Memory B cell (primary cell): ENCODE measurements around the gene SMG1.
A peak's percentile ranks its signal among the peaks of the same experiment; 100 is the strongest.
"Not testable (repeated sequence)": the region's sequence is repeated elsewhere in the genome, so short reads cannot be mapped to it uniquely, and the experiment has no call there.

ENCODE experiments used
- ATAC-seq: fragments of 150-1000 bp; cut with Tn5 transposase; 2 replicates; pipeline ENCODE4 v1.10.0; 2021; ENCODE audit warnings: low read depth, mild to moderate bottlenecking, moderate library complexity
- DNase-seq, 2 donors: peaks; one replicate each; pipeline ENCODE4 v3.0.0; 2022; ENCODE audit warnings: low spot score in 2 of 2
- H3K27ac Mint-ChIP-seq: one replicate; pipeline ENCODE4 v1.8.0; 2022; ENCODE audit warnings: mild to moderate bottlenecking, moderate library complexity, mixed read lengths
- H3K27me3 Mint-ChIP-seq: one replicate; pipeline ENCODE4 v1.8.0; 2022; ENCODE audit warnings: mixed read lengths
- H3K36me3 Mint-ChIP-seq: one replicate; pipeline ENCODE4 v1.8.0; 2022; ENCODE audit warnings: mild to moderate bottlenecking, mixed read lengths
- H3K4me1 Mint-ChIP-seq: one replicate; pipeline ENCODE4 v1.8.0; 2022; ENCODE audit warnings: mixed read lengths
- H3K4me3 Mint-ChIP-seq: one replicate; pipeline ENCODE4 v1.8.0; 2022; ENCODE audit warnings: mild to moderate bottlenecking, moderate library complexity, mixed read lengths
- H3K9me3 Mint-ChIP-seq: one replicate; pipeline ENCODE4 v1.8.0; 2022; ENCODE audit warnings: mixed read lengths

SMG1 gene

DNA sequence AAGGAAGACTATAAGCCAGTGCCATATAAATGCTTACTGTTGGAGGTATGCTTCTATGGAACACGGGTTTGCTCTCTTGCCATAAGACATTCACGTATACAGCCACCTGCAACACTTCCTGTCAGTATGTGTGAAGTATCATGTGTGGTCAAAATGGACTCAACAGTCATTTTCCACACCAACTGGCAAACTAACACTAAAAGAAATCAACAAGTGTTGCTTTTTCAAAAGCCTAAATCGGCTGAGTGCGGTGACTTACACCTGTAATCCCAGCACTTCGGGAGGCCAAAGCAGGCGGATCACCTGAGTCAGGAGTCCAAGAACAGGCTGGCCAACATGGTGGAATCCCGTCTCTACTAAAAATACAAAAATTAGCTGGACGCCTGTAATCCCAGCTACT, 3.1 kb downstream of the SMG1 start:
- DNase-seq, H3K9me3 Mint-ChIP-seq, H3K27me3 Mint-ChIP-seq, H3K27ac Mint-ChIP-seq, ATAC-seq, H3K36me3 Mint-ChIP-seq: not testable (repeated sequence)
- Mint-ChIP-seq H3K4me3 (peak overlapping the region; percentile 39), H3K4me1 (peaks cover 32% of the 10 kb centered on the region)

DNA sequence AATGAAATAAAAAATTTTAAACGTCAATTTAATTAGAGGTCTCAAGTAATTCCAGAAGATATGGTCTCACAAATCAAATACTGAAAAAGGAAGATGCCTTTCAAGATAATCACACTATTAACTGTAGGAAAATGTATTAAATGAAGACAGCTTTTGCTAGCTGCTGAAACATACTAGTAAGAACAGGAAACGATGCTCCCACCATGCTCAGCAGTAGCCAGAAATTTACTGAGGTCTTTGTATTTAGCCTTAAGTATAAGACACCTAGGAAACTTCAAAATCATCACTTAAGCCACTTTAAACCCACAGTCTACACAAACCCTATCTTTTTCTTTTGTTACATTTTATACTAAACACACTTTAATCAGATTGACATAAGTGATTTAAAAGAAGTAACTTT, 16.6 kb downstream of the SMG1 start:
- not testable (repeated sequence) for DNase-seq, H3K9me3 Mint-ChIP-seq, H3K4me3 Mint-ChIP-seq, H3K27me3 Mint-ChIP-seq, ATAC-seq, H3K36me3 Mint-ChIP-seq, H3K27ac Mint-ChIP-seq
- peaks cover 17% of the 10 kb centered on the region for H3K4me1 Mint-ChIP-seq

DNA sequence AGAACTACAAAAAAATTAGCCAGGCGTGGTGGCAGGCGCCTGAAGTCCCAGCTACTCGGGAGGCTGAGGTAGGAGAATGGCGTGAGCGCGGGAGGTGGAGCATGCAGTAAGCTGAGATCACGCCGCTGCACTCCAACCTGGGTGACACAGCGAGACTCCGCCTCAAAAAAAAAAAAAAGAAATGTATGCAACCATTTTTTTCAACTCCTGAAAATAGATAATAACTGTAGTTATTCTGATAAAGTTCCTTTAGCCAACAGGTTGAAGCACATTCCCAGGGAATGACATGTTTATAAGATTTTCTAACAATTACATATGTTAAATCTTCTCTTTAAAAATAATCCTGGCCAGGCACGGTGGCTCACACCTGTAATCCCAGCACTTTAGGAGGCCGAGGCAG, 17.5 kb downstream of the SMG1 start:
- H3K4me3 Mint-ChIP-seq, H3K27me3 Mint-ChIP-seq, ATAC-seq, H3K36me3 Mint-ChIP-seq, DNase-seq, H3K27ac Mint-ChIP-seq, H3K9me3 Mint-ChIP-seq: not testable (repeated sequence)
- peaks cover 18% of the 10 kb centered on the region for H3K4me1 Mint-ChIP-seq

DNA sequence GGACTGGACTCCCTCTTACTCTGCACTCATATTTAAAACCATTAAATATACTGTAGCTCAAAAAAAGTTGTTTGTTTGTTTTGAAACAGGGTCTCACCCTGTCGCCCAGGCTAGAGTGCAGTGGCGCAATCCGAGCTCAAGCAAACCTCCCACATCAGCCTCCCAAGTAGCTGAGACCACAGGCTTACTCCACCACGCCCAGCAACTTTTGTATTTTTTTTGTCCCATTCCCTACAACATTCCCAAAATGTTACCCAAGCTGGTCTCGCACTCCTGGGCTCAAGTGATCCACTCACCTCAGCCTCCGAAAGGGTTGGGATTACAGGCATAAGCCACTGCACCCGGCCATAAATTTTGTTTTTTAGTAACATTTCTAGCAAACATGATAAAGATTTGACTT, 23.4 kb downstream of the SMG1 start:
- not testable (repeated sequence) for H3K27me3 Mint-ChIP-seq, H3K4me3 Mint-ChIP-seq, DNase-seq, H3K36me3 Mint-ChIP-seq, ATAC-seq, H3K9me3 Mint-ChIP-seq
- Mint-ChIP-seq H3K4me1 (peaks cover 33% of the 10 kb centered on the region), H3K27ac (peak overlapping the region; percentile 80)

DNA sequence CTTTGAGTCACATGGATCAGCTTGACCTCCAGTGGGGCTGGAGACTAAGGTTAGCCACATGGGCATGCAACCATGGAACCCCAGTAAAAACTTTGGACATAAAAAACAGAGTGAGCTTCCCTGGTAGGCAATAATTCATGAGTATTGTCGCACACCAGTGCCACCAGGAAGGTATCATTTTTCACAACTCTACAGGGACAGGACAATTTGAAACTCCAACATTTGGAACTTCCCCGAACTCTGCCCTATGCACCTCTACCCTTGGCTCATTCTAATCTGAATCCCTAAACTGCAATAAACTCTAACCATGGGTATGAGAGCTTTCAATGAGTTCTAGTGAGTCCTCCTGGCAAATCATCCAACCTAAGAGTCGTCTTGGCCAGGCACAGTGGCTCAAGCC, 24.2 kb downstream of the SMG1 start:
- not testable (repeated sequence) for ATAC-seq, H3K27me3 Mint-ChIP-seq, H3K4me3 Mint-ChIP-seq, H3K9me3 Mint-ChIP-seq, DNase-seq, H3K36me3 Mint-ChIP-seq
- peak overlapping the region; percentile 53 for H3K27ac Mint-ChIP-seq
- peaks cover 33% of the 10 kb centered on the region for H3K4me1 Mint-ChIP-seq

DNA sequence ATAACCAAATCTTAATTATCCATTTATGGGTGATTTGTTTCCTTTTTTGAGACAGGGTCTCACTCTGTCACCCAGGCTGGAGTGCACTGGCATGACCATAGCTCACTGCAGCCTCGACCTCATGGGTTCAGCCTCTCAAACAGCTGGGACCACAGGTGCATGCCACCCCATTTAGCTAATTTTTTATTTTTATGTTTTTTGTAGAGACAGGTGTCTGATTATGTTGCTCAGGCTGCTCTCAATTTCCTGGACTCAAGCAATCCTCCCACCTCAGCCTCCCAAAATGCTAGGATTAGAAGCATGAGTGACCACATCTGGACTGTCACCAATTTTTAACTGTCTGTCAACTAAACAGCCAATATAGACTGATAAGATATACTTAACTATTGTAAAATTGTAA, 25.0 kb downstream of the SMG1 start:
- H3K27ac Mint-ChIP-seq, H3K36me3 Mint-ChIP-seq, H3K27me3 Mint-ChIP-seq, H3K9me3 Mint-ChIP-seq, ATAC-seq, DNase-seq, H3K4me3 Mint-ChIP-seq: not testable (repeated sequence)
- peaks cover 29% of the 10 kb centered on the region for H3K4me1 Mint-ChIP-seq

DNA sequence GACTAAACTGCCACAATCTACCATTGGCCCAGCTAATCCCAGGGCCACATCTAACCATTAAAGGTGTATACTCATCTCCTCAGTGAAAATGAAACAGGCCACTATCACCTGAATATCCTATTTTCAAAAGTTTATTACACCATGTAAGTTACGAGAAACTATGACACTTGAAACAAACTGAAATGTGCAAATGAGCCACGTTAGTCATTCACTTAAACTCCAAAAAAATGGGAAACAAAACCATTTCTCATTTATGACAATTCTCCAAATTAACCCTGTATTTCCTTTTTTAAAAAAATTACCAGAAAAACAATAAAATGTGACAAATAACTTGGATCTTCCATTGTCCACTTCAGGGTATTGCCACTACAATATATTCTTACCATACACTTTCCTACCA, 41.8 kb downstream of the SMG1 start:
- H3K36me3 Mint-ChIP-seq, result peaks cover 11% of the 10 kb centered on the region
- not testable (repeated sequence) for ATAC-seq, DNase-seq, H3K27me3 Mint-ChIP-seq, H3K4me3 Mint-ChIP-seq, H3K4me1 Mint-ChIP-seq, H3K27ac Mint-ChIP-seq, H3K9me3 Mint-ChIP-seq

DNA sequence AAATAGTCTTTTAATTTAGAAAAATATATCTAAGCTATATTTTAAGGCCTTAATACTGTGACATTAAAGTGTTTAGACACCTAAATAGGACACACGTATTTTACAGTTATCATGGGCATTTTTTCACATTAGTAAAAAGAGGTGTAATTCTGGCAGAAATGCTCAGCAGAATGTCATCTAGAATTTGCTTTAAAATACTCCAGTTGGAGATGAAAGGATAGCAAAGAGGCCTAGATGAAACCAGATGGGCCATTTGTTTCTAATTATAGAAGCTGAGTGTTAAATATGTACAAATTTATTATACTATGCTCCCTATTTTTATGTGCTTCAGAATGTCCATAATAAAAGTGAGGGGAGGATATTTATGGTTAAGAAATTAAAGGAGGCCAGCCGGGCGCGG, 48.5 kb downstream of the SMG1 start:
- H3K9me3 Mint-ChIP-seq, H3K27me3 Mint-ChIP-seq, H3K4me1 Mint-ChIP-seq, DNase-seq, ATAC-seq, H3K4me3 Mint-ChIP-seq: not testable (repeated sequence)
- Mint-ChIP-seq H3K36me3 (peaks cover 14% of the 10 kb centered on the region), H3K27ac (peak overlapping the region; percentile 50)

DNA sequence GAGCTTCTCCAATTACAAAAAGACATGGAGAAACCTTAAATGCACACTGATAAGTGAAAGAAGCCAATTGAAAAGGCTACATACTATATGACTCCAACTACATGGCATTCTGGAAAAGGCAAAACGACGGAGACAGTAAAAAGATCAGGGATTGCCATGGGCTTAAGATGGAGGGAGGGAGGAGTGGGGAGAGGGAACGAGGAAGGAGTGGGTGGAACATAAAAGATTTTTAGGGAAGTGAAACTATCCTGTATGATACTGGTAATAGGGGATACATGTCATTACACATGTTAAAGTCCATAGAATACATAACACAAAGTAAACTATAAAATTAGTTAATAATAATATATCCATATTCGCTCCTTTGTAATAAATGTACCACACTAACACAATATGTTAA, 48.9 kb downstream of the SMG1 start:
- not testable (repeated sequence) for H3K27me3 Mint-ChIP-seq, H3K4me3 Mint-ChIP-seq, DNase-seq, H3K9me3 Mint-ChIP-seq, H3K4me1 Mint-ChIP-seq, ATAC-seq
- Mint-ChIP-seq H3K36me3 (peaks cover 13% of the 10 kb centered on the region), H3K27ac (peak overlapping the region; percentile 60)

DNA sequence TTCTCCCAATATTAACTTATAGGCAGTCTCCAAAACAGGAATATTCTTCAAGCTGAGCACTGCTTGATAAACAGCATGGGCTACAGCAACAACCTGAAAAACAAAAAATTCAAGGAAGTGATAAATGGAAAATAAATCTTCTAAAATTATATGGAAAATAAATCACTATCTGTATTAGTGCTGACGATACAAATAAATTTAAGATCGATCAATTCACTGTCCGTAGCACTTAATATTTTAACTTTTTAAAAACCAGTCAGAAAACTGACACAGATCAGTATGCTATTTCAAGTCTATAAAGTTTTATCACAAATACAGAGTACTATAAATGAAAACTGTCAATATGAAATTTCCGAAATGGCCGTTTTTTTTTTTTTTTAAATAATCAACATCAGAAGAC, 49.9 kb downstream of the SMG1 start:
- H3K9me3 Mint-ChIP-seq, H3K4me1 Mint-ChIP-seq, ATAC-seq, H3K27ac Mint-ChIP-seq, H3K4me3 Mint-ChIP-seq, DNase-seq, H3K27me3 Mint-ChIP-seq: not testable (repeated sequence)
- peaks cover 13% of the 10 kb centered on the region for H3K36me3 Mint-ChIP-seq

DNA sequence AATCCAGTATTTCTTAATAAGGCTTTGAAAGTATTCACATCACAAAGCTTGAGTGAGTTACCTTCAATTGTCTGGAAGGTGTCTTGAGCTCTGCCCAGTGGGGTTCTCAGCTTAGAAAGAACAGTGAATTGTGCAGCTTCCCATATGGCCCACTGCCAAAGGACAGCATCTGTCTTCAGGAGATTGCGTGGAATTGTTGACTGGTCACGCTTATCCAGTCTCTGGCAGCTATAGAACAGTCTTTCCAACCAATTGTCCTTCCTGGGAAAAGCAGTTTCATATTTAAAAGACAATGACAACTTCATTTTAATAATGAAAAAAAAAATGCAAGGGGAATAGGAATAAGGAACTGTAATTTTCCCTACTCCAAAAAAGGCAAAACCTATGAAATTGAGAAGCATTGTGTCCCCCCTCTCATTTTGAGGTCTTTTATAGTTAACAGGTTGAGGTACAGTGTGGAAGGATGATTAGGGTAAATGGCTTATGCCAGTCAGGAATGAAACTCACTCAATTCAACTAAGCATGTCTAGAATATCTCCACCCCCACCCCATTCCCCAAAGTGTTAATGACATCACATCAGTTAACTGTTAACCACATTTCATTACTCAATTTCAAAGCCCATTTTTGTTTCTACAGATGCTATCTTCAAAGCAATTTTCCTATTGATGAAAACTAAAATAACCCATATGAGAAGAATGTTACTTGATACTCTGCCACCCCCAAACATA, 57.0 kb downstream of the SMG1 start:
- not testable (repeated sequence) for DNase-seq, H3K27ac Mint-ChIP-seq, H3K4me1 Mint-ChIP-seq, H3K4me3 Mint-ChIP-seq, H3K27me3 Mint-ChIP-seq, ATAC-seq, H3K9me3 Mint-ChIP-seq, H3K36me3 Mint-ChIP-seq

DNA sequence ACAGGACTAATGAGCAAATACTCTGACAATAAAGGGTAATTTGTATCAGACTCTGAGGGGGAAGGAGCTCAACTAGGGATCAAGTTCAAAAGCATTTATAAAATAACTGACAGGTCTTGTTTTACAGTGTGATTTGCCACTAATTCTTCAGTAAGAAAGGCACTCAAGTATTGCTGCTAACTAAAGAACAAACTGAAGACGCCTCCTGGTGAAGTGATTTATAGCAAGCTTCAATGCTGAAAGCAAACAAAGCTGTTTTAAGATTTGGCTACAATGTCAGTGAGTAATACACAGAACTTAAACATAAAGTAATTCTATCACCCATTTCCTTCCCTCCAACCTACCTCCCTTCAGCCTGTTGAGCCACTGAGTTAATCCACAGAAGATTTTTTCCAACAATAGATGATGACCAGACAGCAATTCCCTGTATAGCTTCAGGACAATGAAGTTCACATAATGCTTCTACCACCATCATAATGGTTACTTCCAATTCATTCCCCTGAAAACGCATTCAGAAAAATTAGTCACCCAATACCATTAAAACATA, 59.9 kb downstream of the SMG1 start:
- H3K36me3 Mint-ChIP-seq, result peaks cover 16% of the 10 kb centered on the region
- H3K4me3 Mint-ChIP-seq, H3K27ac Mint-ChIP-seq, DNase-seq, H3K9me3 Mint-ChIP-seq, ATAC-seq, H3K27me3 Mint-ChIP-seq, H3K4me1 Mint-ChIP-seq: not testable (repeated sequence)

DNA sequence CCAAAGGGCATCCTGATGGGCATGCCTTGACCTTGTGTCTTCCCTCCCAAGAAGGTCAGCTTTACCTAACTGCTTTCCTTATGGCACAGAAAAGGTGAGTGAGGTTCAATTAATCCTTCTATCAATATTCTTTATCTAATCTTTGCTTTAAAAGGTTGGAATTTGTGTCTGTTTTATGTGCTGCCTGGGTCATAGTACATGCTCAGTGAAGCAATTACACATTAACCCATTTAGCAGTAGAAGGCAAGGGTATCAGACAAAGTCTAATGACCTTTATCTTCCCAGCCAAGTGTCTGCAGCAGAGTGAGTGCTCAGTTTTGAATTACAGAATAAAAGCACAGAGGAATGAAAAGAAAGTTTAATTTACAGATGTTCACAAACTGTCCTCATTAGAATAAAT, 63.3 kb downstream of the SMG1 start:
- not testable (repeated sequence) for H3K4me3 Mint-ChIP-seq, H3K27me3 Mint-ChIP-seq, ATAC-seq, DNase-seq, H3K4me1 Mint-ChIP-seq, H3K9me3 Mint-ChIP-seq
- H3K27ac Mint-ChIP-seq, result peak overlapping the region; percentile 51
- H3K36me3 Mint-ChIP-seq, result peaks cover 23% of the 10 kb centered on the region

DNA sequence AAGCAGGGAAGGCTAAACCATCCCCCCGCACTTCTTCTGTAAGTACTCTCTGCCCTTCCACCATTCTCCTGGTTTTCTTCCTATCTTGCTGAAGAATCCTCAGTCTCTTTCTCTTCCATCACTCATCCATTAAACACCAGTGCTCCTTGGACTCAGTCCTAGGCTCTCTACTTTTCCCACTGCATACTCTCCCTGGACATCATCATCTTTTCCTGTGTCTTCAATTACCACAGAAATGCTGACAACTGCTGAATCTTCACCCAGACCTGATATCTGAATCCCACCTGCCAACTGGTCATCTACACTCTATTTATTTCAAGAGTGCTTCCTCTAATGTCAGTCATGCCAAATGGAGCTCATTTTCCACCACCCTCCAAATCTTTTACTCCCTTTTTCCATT, 71.0 kb downstream of the SMG1 start:
- Mint-ChIP-seq H3K9me3 (no peaks in the 10 kb centered on the region), H3K27ac (peak overlapping the region; percentile 25), H3K36me3 (peaks cover 34% of the 10 kb centered on the region), H3K4me3 (no peak overlapping the region), H3K27me3 (no peaks in the 10 kb centered on the region), H3K4me1 (peaks cover 8% of the 10 kb centered on the region)
- ATAC-seq (no peak), DNase-seq (no peak)

DNA sequence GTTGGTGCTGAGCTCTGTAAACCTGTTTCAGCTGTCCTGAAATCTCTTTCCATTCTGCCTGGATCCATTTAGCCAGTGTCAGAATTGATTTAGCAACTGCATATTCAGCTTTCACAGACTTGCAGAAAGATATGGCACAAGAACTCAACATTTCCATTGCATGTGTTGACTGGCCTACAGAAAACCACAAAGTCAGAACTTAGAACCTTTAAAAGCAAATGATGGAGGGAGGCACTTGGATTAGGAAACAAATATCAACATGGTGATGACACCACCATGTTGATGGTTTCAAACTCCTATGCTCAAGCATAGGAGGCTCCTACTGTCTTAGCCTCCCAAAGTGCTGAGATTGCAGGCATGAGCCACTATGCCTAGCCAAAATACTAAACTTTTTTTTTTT, 72.5 kb downstream of the SMG1 start:
- DNase-seq (no peak), ATAC-seq (no peak)
- Mint-ChIP-seq H3K4me1 (peaks cover 8% of the 10 kb centered on the region), H3K27ac (no peak overlapping the region), H3K4me3 (no peak overlapping the region), H3K36me3 (peaks cover 36% of the 10 kb centered on the region), H3K27me3 (no peaks in the 10 kb centered on the region), H3K9me3 (no peaks in the 10 kb centered on the region)
